H9 (cell line): ENCODE results near the gene PDIA6. TPM values are rescaled to one million over a fixed set of nuclear protein-coding genes. Genes with fewer than 3 reads are reported as not detected.

Experiments used
- DNase-seq: peaks from one replicate; pipeline ENCODE4 v3.0.0-alpha.2; 2017
- H2AFZ ChIP-seq: one replicate; pipeline ENCODE4 v1.6.1; 2013; ENCODE audit warnings: mild to moderate bottlenecking, low read length, control low read depth, moderate library complexity
- H2AK5ac ChIP-seq: 2 replicates; pipeline ENCODE4 v1.6.1; 2013; ENCODE audit warnings: low read length, control low read depth, mixed read lengths; ENCODE audit not compliant: insufficient read length
- H2BK120ac ChIP-seq: one replicate; pipeline ENCODE4 v1.6.1; 2013; ENCODE audit warnings: low read depth, mild to moderate bottlenecking, low read length, control low read depth, inconsistent platforms; ENCODE audit not compliant: poor library complexity, severe bottlenecking
- H2BK12ac ChIP-seq: 2 replicates; pipeline ENCODE4 v1.6.1; 2013; ENCODE audit warnings: low read length, control low read depth, mixed read lengths, low read depth; ENCODE audit not compliant: insufficient read length
- H2BK15ac ChIP-seq: 2 replicates; pipeline ENCODE4 v1.6.1; 2013; ENCODE audit warnings: low read depth, low read length, control low read depth
- H2BK20ac ChIP-seq: one replicate; pipeline ENCODE4 v1.6.1; 2013; ENCODE audit warnings: low read depth, mild to moderate bottlenecking, low read length, control low read depth, inconsistent platforms; ENCODE audit not compliant: poor library complexity, severe bottlenecking
- H2BK5ac ChIP-seq: 2 replicates; pipeline ENCODE4 v1.6.1; 2013; ENCODE audit warnings: low read length, control low read depth, mixed read lengths; ENCODE audit not compliant: insufficient read length
- H3K14ac ChIP-seq: 2 replicates; pipeline ENCODE4 v1.6.1; 2013; ENCODE audit warnings: low read length, control low read depth; ENCODE audit not compliant: insufficient read depth
- H3K18ac ChIP-seq: 2 replicates; pipeline ENCODE4 v1.6.1; 2013; ENCODE audit warnings: low read depth, mild to moderate bottlenecking, mixed read lengths, low read length, control low read depth; ENCODE audit not compliant: insufficient read length
- H3K23ac ChIP-seq: 2 replicates; pipeline ENCODE4 v1.6.1; 2013; ENCODE audit warnings: low read length, control low read depth, mixed read lengths, low read depth; ENCODE audit not compliant: insufficient read length
- H3K23me2 ChIP-seq: 2 replicates; pipeline ENCODE4 v1.6.1; 2013; ENCODE audit warnings: low read depth, mild to moderate bottlenecking, mixed read lengths, low read length, control low read depth; ENCODE audit not compliant: insufficient read length, poor library complexity, severe bottlenecking
- H3K27ac ChIP-seq: 2 replicates; pipeline ENCODE4 v1.5.1; 2013; ENCODE audit warnings: low read length, control low read depth, mixed read lengths, low read depth; ENCODE audit not compliant: insufficient read length
- H3K27me3 ChIP-seq: 2 replicates; pipeline ENCODE4 v1.6.1; 2013; ENCODE audit warnings: low read length, control low read depth, inconsistent platforms; ENCODE audit not compliant: insufficient read depth
- H3K4ac ChIP-seq: 2 replicates; pipeline ENCODE4 v1.6.1; 2013; ENCODE audit warnings: low read depth, mild to moderate bottlenecking, control low read depth, inconsistent platforms, low read length, moderate library complexity
- H3K4me1 ChIP-seq: 2 replicates; pipeline ENCODE4 v1.6.1; 2013; ENCODE audit warnings: low read length, control low read depth, inconsistent platforms; ENCODE audit not compliant: insufficient read depth
- H3K4me2 ChIP-seq: 2 replicates; pipeline ENCODE4 v1.6.1; 2013; ENCODE audit warnings: low read length, control low read depth, mixed read lengths; ENCODE audit not compliant: insufficient read length, insufficient read depth
- H3K56ac ChIP-seq: 2 replicates; pipeline ENCODE4 v1.6.1; 2013; ENCODE audit warnings: low read depth, mild to moderate bottlenecking, mixed read lengths, low read length, control low read depth; ENCODE audit not compliant: insufficient read length
- H3K79me1 ChIP-seq: 2 replicates; pipeline ENCODE4 v1.6.1; 2013; ENCODE audit warnings: low read depth, mild to moderate bottlenecking, moderate library complexity, low read length, control low read depth, inconsistent platforms; ENCODE audit not compliant: insufficient read depth, poor library complexity, severe bottlenecking
- H3K79me2 ChIP-seq: 2 replicates; pipeline ENCODE4 v1.6.1; 2013; ENCODE audit warnings: low read length, control low read depth, inconsistent platforms; ENCODE audit not compliant: insufficient read depth
- H3K9ac ChIP-seq: 2 replicates; pipeline ENCODE4 v1.6.1; 2013; ENCODE audit warnings: low read length, control low read depth, mixed read lengths; ENCODE audit not compliant: insufficient read length; ENCODE audit errors: extremely low read depth
- H3K9me3 ChIP-seq: one replicate; pipeline ENCODE4 v1.6.1; 2013; ENCODE audit warnings: low read depth, low read length, inconsistent platforms; ENCODE audit not compliant: control insufficient read depth
- H3T11ph ChIP-seq: one replicate; pipeline ENCODE4 v1.6.1; 2013; ENCODE audit warnings: mild to moderate bottlenecking, low read length, control low read depth, inconsistent platforms
- H4K20me1 ChIP-seq: one replicate; pipeline ENCODE4 v1.6.1; 2013; ENCODE audit not compliant: control insufficient read depth, insufficient read length, insufficient read depth
- H4K5ac ChIP-seq: 2 replicates; pipeline ENCODE4 v1.6.1; 2013; ENCODE audit warnings: low read depth, mild to moderate bottlenecking, mixed read lengths, low read length, control low read depth; ENCODE audit not compliant: insufficient read length
- H4K8ac ChIP-seq: replicated peaks from 2 replicates; pipeline ENCODE4 v1.6.1; 2013; ENCODE audit warnings: low read length, control low read depth, mixed read lengths, low read depth; ENCODE audit not compliant: insufficient read length
- H4K91ac ChIP-seq: 2 replicates; pipeline ENCODE4 v1.6.1; 2013; ENCODE audit warnings: low read depth, mild to moderate bottlenecking, moderate library complexity, mixed read lengths, low read length, control low read depth; ENCODE audit not compliant: insufficient read length
- H3K27ac Mint-ChIP-seq, 3 experiments: 2 replicates in 2 of 3; 3 replicates in 1 of 3; pipeline ENCODE4 v1.8.0; 2020 to 2021; ENCODE audit warnings: mixed read lengths in 3 of 3, mild to moderate bottlenecking in 1 of 3, moderate library complexity in 1 of 3
- H3K27me3 Mint-ChIP-seq: 2 replicates; pipeline ENCODE4 v1.8.0; 2021; ENCODE audit warnings: low read depth, mild to moderate bottlenecking, moderate library complexity, mixed read lengths
- H3K36me3 Mint-ChIP-seq, 3 experiments: 2 replicates in 2 of 3; 3 replicates in 1 of 3; pipeline ENCODE4 v1.8.0; 2020 to 2021; ENCODE audit warnings: low read depth in 3 of 3, mixed read lengths in 3 of 3; ENCODE audit not compliant: insufficient read depth in 1 of 3
- H3K4me1 Mint-ChIP-seq, 2 experiments: 2 replicates each; pipeline ENCODE4 v1.8.0; 2020; ENCODE audit warnings: mixed read lengths in 2 of 2
- H3K4me3 Mint-ChIP-seq, 2 experiments: 2 replicates in 1 of 2; 3 replicates in 1 of 2; pipeline ENCODE4 v1.8.0; 2020 to 2021; ENCODE audit warnings: mild to moderate bottlenecking in 2 of 2, mixed read lengths in 2 of 2, moderate library complexity in 1 of 2
- H3K9me3 Mint-ChIP-seq, 2 experiments: 2 replicates in 1 of 2; 3 replicates in 1 of 2; pipeline ENCODE4 v1.8.0; 2020; ENCODE audit warnings: mild to moderate bottlenecking in 2 of 2, mixed read lengths in 2 of 2, moderate library complexity in 1 of 2
- CTCF ChIP-seq: fragments of 200-600 bp; sonication (generic); conservative IDR thresholded peaks from 3 replicates; pipeline ENCODE4 v1.8.0; 2021; ENCODE audit warnings: antibody characterized with exemption, mild to moderate bottlenecking
- WGBS: extraction: QIAGEN DNeasy Blood & Tissue Kit; methylation state at CpG from one replicate; pipeline ENCODE4 v1.1.7; 2013; ENCODE audit warnings: missing lambda C conversion rate, low lambda C conversion rate, mixed read lengths; ENCODE audit not compliant: insufficient read length; ENCODE audit errors: extremely low coverage; 5-methylcytosine and 5-hydroxymethylcytosine counted together
- total RNA-seq: library from RNA; stranded (reverse); gene quantifications from 2 replicates; pipeline ENCODE4 v1.2.1, GENCODE V29; 2021

Gene PDIA6
- total RNA-seq, 1 experiment from 2014 or later, result 301 TPM

- Histone ChIP-seq H3K18ac (no peak overlapping the region), H3K14ac (no peak overlapping the region), H4K8ac (no peak overlapping the region), H3K4ac (no peak overlapping the region), H3K56ac (no peak overlapping the region), H3K4me1 (no peaks in the 10 kb centered on the region), H3K79me2 (no peaks in the 10 kb centered on the region), H3K79me1 (no peaks in the 10 kb centered on the region), H3K4me2 (no peak overlapping the region), H2BK5ac (no peak overlapping the region), H2BK15ac (no peak overlapping the region), H2BK20ac (no peak overlapping the region), H2AFZ (no peak overlapping the region), H3K23me2 (no peaks in the 10 kb centered on the region), H3K9me3 (no peaks in the 10 kb centered on the region), H4K20me1 (no peaks in the 10 kb centered on the region), H2AK5ac (no peak overlapping the region), H3K9ac (no peak overlapping the region), H3K27me3 (no peaks in the 10 kb centered on the region), H2BK120ac (no peak overlapping the region), H3T11ph (no peak overlapping the region), H3K27ac (no peak overlapping the region), H3K23ac (no peak overlapping the region), H2BK12ac (no peak overlapping the region), H4K91ac (no peak overlapping the region), H4K5ac (no peak overlapping the region)
- Mint-ChIP-seq H3K9me3 (no peaks in the 10 kb centered on the region; a peak in 1 of 5 replicates), H3K36me3 (peaks cover 58 to 82% (median 81%) of the 10 kb centered on the region in 3 experiments), H3K4me1 (peaks cover 4 to 7% of the 10 kb centered on the region in 2 experiments; a peak in 3 of 4 replicates), H3K27ac (no peak overlapping the region), H3K4me3 (no peak overlapping the region), H3K27me3 (no peaks in the 10 kb centered on the region)
- no CpG with 5 or more reads among the region's 5 CpGs for WGBS
- DNase-seq, result no peak
- no peak for TF ChIP-seq CTCF
Measured at GRCh38 chr2:10794876-10795275, 17.7 kb downstream of the PDIA6 start.
